GM23248 (cell line): ENCODE results near the gene RBP4. TPM values are rescaled to one million over a fixed set of nuclear protein-coding genes. Genes with fewer than 3 reads are reported as not detected.

Experiments used
- DNase-seq: peaks from one replicate; pipeline ENCODE4 v3.0.0-alpha.2; 2015
- H2AFZ ChIP-seq: fragments of 200-600 bp; sonication (generic); 2 replicates; pipeline ENCODE4 v1.6.1; 2016; ENCODE audit warnings: antibody characterized with exemption
- H3F3A ChIP-seq: fragments of 200-600 bp; sonication (generic); 2 replicates; pipeline ENCODE4 v1.6.1; 2016; ENCODE audit warnings: mild to moderate bottlenecking, antibody characterized with exemption, mixed run types; ENCODE audit not compliant: insufficient read depth
- H3K27ac ChIP-seq: fragments of 200-600 bp; sonication (generic); 2 replicates; pipeline ENCODE4 v1.5.1; 2016; ENCODE audit warnings: mild to moderate bottlenecking
- H3K27me3 ChIP-seq: fragments of 200-600 bp; sonication (generic); replicated peaks from 2 replicates; pipeline ENCODE4 v1.6.1; 2016; ENCODE audit warnings: mild to moderate bottlenecking; ENCODE audit not compliant: insufficient read depth
- H3K36me3 ChIP-seq: fragments of 200-600 bp; sonication (generic); 2 replicates; pipeline ENCODE4 v1.6.1; 2016; ENCODE audit warnings: low read depth, mild to moderate bottlenecking
- H3K4me1 ChIP-seq: fragments of 200-600 bp; sonication (generic); 2 replicates; pipeline ENCODE4 v1.6.1; 2016; ENCODE audit warnings: mild to moderate bottlenecking; ENCODE audit not compliant: insufficient read depth
- H3K4me2 ChIP-seq: fragments of 200-600 bp; sonication (generic); one replicate; pipeline ENCODE4 v1.6.1; 2016; ENCODE audit warnings: mild to moderate bottlenecking; ENCODE audit not compliant: unreplicated experiment
- H3K4me3 ChIP-seq: fragments of 200-600 bp; sonication (generic); 2 replicates; pipeline ENCODE4 v1.5.1; 2016; ENCODE audit warnings: mild to moderate bottlenecking
- H3K79me2 ChIP-seq: fragments of 200-600 bp; sonication (generic); 2 replicates; pipeline ENCODE4 v1.6.1; 2016; ENCODE audit warnings: mild to moderate bottlenecking; ENCODE audit not compliant: insufficient read depth
- H3K9ac ChIP-seq: fragments of 200-600 bp; sonication (generic); 2 replicates; pipeline ENCODE4 v1.6.1; 2016; ENCODE audit warnings: mild to moderate bottlenecking
- H3K9me2 ChIP-seq: fragments of 200-600 bp; sonication (generic); 2 replicates; pipeline ENCODE4 v1.6.1; 2016; ENCODE audit warnings: mixed run types, mild to moderate bottlenecking, moderate library complexity; ENCODE audit not compliant: insufficient read depth
- H3K9me3 ChIP-seq: fragments of 200-600 bp; sonication (generic); one replicate; pipeline ENCODE4 v1.6.1; 2017; ENCODE audit warnings: low read depth
- H4K20me1 ChIP-seq: fragments of 200-600 bp; sonication (generic); 2 replicates; pipeline ENCODE4 v1.6.0; 2016; ENCODE audit not compliant: insufficient read depth
- EZH2 ChIP-seq: fragments of 200-600 bp; sonication (generic); IDR thresholded peaks from 2 replicates; pipeline ENCODE4 v1.6.1; 2018; ENCODE audit warnings: antibody characterized with exemption, mild to moderate bottlenecking; ENCODE audit not compliant: insufficient read depth, poor library complexity, severe bottlenecking
- EZH2phosphoT487 ChIP-seq: fragments of 200-600 bp; sonication (generic); IDR thresholded peaks from 2 replicates; pipeline ENCODE4 v1.6.1; 2018; ENCODE audit warnings: antibody characterized with exemption, moderate library complexity, mild to moderate bottlenecking, low read depth; ENCODE audit not compliant: insufficient read depth
- WGBS, 2 experiments: methylation state at CpG; one replicate each; pipeline ENCODE4 v1.1.6; 2015 to 2017; ENCODE audit warnings: low lambda C conversion rate in 2 of 2, low coverage in 1 of 2; ENCODE audit errors: missing lambda C conversion rate in 2 of 2; 5-methylcytosine and 5-hydroxymethylcytosine counted together
- in situ Hi-C: fragments of 300-500 bp; cut with MboI; formaldehyde crosslinking; loops from 2 replicates; pipeline ENCODE4 v1.15.0; 2020
- polyA plus RNA-seq: library from polyadenylated mRNA; unstranded; fragments of >200 nt; fragmentation: Nextera tagmentation; extraction: Ambion mirVana; gene quantifications from 2 replicates; pipeline ENCODE4 v1.2.1, GENCODE V29; 2016
- total RNA-seq: library from RNA; depleted of rRNA; stranded (reverse); fragments of >200 nt; shearing (Covaris generic); gene quantifications from 2 replicates; pipeline ENCODE4 v1.2.3, GENCODE V29; 2014

Gene RBP4
- total and polyA plus RNA-seq, 2 experiments from 2014 or later, result 0.46 TPM; not detected in 1

DNA sequence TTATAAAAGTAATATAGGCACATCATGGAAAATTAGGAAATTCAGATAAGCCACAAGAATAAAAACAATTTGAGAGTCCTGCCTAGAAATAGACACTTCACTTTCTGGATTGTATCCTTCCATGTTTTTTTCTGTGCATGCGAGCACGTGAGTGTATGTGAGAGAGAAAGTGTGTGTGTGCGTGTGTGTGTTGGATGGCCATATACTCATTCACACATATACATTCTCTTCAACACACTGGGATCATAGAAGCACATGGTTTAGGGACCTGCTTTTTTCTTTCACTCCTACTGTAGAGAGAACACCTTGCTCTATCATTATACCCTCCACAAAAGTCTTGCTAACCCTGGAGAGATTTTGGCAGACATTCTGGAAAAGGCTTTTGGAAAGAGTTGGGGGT lies 27.1 kb downstream of the RBP4 start:
- Histone ChIP-seq H4K20me1 (no peaks in the 10 kb centered on the region), H3F3A (no peaks in the 10 kb centered on the region), H3K9ac (no peak overlapping the region), H3K27ac (no peak overlapping the region), H3K36me3 (no peaks in the 10 kb centered on the region), H3K9me2 (no peaks in the 10 kb centered on the region), H3K4me1 (no peaks in the 10 kb centered on the region), H3K27me3 (peaks cover 64% of the 10 kb centered on the region), H3K79me2 (no peaks in the 10 kb centered on the region), H3K4me2 (no peak overlapping the region), H3K4me3 (no peak overlapping the region), H3K9me3 (no peaks in the 10 kb centered on the region), H2AFZ (no peak overlapping the region)
- 46 to 55% methylated on average over 3 of the region's 3 CpGs for WGBS, 2 experiments
- DNase-seq, result no peak
- TF ChIP-seq EZH2phosphoT487 (no peak), EZH2 (no peak)
- in situ Hi-C loops, result no loop called here

- 38 to 39% methylated on average over 10 of the region's 10 CpGs for WGBS, 2 experiments
- Histone ChIP-seq H4K20me1 (no peaks in the 10 kb centered on the region), H3K27me3 (peaks cover 71% of the 10 kb centered on the region)
Measured at GRCh38 chr10:93573051-93573909, 27.8 kb downstream of the RBP4 start.

DNA sequence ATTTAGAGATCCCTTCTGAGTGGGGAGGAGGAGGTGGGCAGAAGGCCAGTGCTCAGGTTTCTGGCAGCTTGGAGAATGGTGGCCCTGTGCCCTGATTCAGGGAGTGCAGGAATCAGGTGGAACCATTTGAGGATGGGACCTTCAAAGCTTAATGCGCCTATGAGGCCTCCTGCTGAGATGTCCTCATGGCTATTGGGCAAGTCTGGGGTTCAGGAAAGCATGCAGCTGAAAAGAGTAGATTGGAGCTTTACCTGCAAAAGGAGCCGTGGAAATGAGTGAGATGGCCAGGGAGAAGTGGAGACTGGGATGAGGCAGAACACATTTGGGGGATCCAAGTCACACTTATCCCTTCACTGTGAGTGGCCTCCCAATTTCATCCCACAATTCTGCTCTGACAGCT lies 28.4 kb downstream of the RBP4 start:
- Histone ChIP-seq H3K4me2 (no peak overlapping the region), H3K27me3 (peaks cover 76% of the 10 kb centered on the region), H3K9me2 (no peaks in the 10 kb centered on the region), H3K27ac (no peak overlapping the region), H3F3A (no peaks in the 10 kb centered on the region), H3K79me2 (no peaks in the 10 kb centered on the region), H3K4me1 (no peaks in the 10 kb centered on the region), H2AFZ (no peak overlapping the region), H3K9ac (no peak overlapping the region), H3K4me3 (no peak overlapping the region), H3K36me3 (no peaks in the 10 kb centered on the region), H3K9me3 (no peaks in the 10 kb centered on the region), H4K20me1 (no peaks in the 10 kb centered on the region)
- WGBS, 2 experiments, result 50 to 52% methylated on average over 2 of the region's 2 CpGs
- DNase-seq, result no peak
- in situ Hi-C loops, result no loop called here
- no peak for TF ChIP-seq EZH2phosphoT487
- TF ChIP-seq EZH2, result no peak

More at GRCh38 chr10:93573051-93573909, 27.8 kb downstream of the RBP4 start:
- Histone ChIP-seq H3K9me3 (no peaks in the 10 kb centered on the region), H3K4me1 (no peaks in the 10 kb centered on the region), H3K9me2 (no peaks in the 10 kb centered on the region), H3F3A (no peaks in the 10 kb centered on the region), H3K9ac (no peak overlapping the region), H2AFZ (no peak overlapping the region), H3K27ac (no peak overlapping the region), H3K4me2 (no peak overlapping the region), H3K79me2 (no peaks in the 10 kb centered on the region), H3K4me3 (no peak overlapping the region), H3K36me3 (no peaks in the 10 kb centered on the region)
- TF ChIP-seq EZH2 (no peak), EZH2phosphoT487 (no peak)
- in situ Hi-C loops, result no loop called here
- no peak for DNase-seq

- Histone ChIP-seq H3K4me3 (no peak overlapping the region), H3K27ac (no peak overlapping the region), H3K27me3 (peaks cover 82% of the 10 kb centered on the region), H3K4me2 (no peak overlapping the region), H3K79me2 (no peaks in the 10 kb centered on the region), H3K9ac (no peak overlapping the region), H2AFZ (no peak overlapping the region), H3F3A (no peaks in the 10 kb centered on the region), H3K4me1 (no peaks in the 10 kb centered on the region), H3K9me3 (no peaks in the 10 kb centered on the region), H3K9me2 (no peaks in the 10 kb centered on the region), H3K36me3 (no peaks in the 10 kb centered on the region), H4K20me1 (no peaks in the 10 kb centered on the region)
- DNase-seq, result no peak
- in situ Hi-C loops, result no loop called here
- WGBS, 2 experiments, result 1 to 2% methylated on average over 3 of the region's 3 CpGs
- TF ChIP-seq EZH2phosphoT487, result no peak
- TF ChIP-seq EZH2, result no peak
Measured at GRCh38 chr10:93570383-93570782, 30.7 kb downstream of the RBP4 start.
